Measurements from ENCODE around the gene ZNF593.
A peak's percentile ranks its signal among the peaks of the same experiment; 100 is the strongest.

Gene ZNF593

DNA sequence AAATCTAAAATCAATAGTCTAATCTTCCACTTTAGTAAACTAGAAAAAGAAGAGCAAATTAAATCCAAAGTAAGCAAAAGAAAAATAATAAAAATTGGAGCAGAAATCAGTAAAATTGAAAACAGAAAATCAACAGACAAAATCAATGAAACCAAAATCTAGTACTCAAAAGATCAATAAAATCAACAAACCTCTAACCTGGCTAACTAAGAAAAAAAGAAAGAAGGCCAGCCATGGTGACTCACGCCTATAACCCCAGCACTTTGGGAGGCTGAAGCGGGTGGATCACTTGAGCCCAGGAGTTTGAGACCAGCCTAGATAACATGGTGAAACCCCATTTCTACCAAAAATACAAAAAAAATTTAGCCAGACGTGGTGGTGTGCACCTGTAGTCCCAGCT, 35.2 kb upstream of the ZNF593 start:
- FAIRE-seq (no peak), DNase-seq (ENCODE audit: insufficient read length, low spot score) (no peak)

GRCh38 chr1:26138974-26139558, 30.6 kb upstream of the ZNF593 start:
- FAIRE-seq = no peak
- TF ChIP-seq, protein P1, sequence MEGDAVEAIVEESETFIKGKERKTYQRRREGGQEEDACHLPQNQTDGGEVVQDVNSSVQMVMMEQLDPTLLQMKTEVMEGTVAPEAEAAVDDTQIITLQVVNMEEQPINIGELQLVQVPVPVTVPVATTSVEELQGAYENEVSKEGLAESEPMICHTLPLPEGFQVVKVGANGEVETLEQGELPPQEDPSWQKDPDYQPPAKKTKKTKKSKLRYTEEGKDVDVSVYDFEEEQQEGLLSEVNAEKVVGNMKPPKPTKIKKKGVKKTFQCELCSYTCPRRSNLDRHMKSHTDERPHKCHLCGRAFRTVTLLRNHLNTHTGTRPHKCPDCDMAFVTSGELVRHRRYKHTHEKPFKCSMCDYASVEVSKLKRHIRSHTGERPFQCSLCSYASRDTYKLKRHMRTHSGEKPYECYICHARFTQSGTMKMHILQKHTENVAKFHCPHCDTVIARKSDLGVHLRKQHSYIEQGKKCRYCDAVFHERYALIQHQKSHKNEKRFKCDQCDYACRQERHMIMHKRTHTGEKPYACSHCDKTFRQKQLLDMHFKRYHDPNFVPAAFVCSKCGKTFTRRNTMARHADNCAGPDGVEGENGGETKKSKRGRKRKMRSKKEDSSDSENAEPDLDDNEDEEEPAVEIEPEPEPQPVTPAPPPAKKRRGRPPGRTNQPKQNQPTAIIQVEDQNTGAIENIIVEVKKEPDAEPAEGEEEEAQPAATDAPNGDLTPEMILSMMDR (IDR thresholded peaks at IDR 0.05; ENCODE audit: insufficient read depth, missing control alignments) = no peak
- no peak for DNase-seq (ENCODE audit: insufficient read length, low spot score)

More for the DNA sequence above, 35.2 kb upstream of the ZNF593 start:
- TF ChIP-seq, protein P1 (IDR thresholded peaks at IDR 0.05; ENCODE audit: insufficient read depth, missing control alignments) = no peak

DNA sequence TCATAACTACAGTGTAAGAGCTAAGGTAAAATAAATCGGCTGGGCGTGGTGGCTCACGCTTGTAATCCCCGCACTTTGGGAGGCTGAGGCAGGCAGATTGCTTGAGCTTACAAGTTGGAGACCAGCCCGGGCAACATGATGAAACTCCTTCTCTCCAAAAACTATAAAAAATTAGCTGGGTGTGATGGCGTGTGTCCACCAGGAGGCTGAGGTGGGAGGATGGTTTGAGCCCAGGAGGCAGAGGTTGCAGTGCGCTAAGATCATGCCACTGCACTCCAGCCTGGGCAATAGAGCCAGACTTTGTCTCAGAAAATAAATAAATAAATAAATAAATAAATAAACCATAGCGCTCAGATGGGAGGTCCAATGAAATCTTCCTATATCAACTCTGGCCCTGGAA, 27.5 kb upstream of the ZNF593 start:
- FAIRE-seq = no peak

DNA sequence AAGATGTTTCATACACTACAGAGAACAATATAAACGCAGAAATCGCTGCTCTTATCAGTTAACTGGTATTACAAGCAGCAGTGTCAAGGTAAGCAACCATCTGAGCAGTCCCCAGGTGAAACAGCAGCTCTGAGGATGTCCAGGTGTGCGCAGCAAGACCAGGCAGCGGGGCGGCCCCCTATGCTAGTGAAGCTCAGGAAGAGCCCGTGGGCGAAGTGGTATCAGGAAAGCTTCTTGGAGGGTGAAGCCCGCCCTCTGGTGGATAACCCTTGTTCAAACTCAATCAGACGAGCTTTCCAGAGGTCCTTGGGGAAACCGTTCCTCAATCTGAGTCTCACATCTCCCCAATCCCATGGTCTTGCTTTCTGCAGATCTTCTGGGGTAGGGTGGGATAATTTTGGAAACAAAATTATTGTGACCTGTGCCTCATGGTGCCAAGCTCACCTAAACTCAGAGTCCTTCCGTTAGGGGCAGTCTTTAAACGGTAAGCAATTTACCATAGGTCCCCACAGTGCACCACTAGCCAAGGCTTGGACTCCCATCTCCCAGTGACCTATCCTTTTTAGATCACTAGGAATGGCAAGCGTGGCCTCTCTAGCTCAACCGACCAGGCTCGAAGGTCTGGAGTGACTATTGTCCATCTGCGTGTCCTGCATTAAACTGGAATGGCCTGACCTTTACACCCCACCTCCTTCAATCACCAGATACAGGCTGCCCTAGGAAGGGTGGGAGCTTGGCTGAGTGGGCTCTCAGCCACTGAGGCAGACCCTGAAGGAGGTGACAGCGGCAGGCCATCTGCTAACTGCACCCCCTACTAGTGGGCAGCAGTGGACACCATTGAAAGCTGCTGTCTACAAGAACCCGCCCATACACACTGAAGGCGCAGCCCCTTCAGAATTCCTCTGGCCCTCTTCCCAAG, 24.4 kb upstream of the ZNF593 start:
- FAIRE-seq = no peak
- TF ChIP-seq, protein P1 (IDR thresholded peaks at IDR 0.05; ENCODE audit: insufficient read depth, missing control alignments) = peak; percentile 81
- peak; percentile 37 for DNase-seq (ENCODE audit: insufficient read length, low spot score)

More for the DNA sequence above, 27.5 kb upstream of the ZNF593 start:
- TF ChIP-seq, protein P1 (IDR thresholded peaks at IDR 0.05; ENCODE audit: insufficient read depth, missing control alignments) = no peak
- DNase-seq (ENCODE audit: insufficient read length, low spot score) = no peak

DNA sequence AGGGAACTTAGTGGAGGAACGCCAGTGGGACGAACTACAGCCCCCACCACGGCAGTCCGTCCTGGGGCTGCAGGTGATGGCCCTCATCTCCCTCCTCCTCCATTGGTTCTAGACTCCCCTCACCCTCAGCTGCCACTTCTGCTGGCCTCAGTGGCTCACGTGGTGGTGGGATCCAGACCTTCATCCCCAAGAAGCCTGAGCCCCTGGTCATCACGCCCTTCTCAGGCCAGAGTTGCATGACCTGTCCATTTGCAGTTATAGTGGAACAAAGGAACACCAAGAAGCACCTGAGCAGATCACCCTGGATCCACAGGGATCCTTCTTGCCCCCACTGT, 23.8 kb upstream of the ZNF593 start:
- DNase-seq (ENCODE audit: insufficient read length, low spot score) (no peak), FAIRE-seq (no peak)
- TF ChIP-seq, protein P1 (IDR thresholded peaks at IDR 0.05; ENCODE audit: insufficient read depth, missing control alignments) = no peak

GRCh38 chr1:26148887-26149286, 20.8 kb upstream of the ZNF593 start:
- TF ChIP-seq, protein P1 (IDR thresholded peaks at IDR 0.05; ENCODE audit: insufficient read depth, missing control alignments) = no peak
- FAIRE-seq = no peak
- DNase-seq (ENCODE audit: insufficient read length, low spot score) = no peak

Measured in D721Med (cell line).